Measurements from ENCODE around the gene ELMO1.

DNA sequence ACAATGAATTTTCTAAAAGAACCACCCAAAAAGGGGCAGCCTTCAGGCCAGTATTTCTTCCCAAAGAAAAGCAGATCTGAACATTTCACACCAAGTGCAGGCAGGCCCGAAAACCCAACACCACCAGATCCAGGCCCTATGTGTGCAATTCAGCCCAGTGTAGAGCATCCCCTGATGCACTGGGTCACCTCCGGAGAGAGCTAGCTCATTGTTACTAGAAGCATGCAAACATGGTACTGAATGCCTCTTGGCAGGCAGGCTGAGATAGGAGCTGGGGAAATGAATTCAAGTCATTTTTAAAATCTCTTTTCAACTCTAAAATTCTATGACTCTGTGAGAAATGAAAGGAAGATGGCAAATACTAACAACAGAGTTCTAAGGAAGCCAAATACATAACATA is 174.8 kb downstream of the ELMO1 start:
- TF ChIP-seq, protein P1, sequence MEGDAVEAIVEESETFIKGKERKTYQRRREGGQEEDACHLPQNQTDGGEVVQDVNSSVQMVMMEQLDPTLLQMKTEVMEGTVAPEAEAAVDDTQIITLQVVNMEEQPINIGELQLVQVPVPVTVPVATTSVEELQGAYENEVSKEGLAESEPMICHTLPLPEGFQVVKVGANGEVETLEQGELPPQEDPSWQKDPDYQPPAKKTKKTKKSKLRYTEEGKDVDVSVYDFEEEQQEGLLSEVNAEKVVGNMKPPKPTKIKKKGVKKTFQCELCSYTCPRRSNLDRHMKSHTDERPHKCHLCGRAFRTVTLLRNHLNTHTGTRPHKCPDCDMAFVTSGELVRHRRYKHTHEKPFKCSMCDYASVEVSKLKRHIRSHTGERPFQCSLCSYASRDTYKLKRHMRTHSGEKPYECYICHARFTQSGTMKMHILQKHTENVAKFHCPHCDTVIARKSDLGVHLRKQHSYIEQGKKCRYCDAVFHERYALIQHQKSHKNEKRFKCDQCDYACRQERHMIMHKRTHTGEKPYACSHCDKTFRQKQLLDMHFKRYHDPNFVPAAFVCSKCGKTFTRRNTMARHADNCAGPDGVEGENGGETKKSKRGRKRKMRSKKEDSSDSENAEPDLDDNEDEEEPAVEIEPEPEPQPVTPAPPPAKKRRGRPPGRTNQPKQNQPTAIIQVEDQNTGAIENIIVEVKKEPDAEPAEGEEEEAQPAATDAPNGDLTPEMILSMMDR (IDR thresholded peaks at IDR 0.05; ENCODE audit: borderline replicate concordance, extremely low read depth, low read length, poor library complexity, severe bottlenecking), result no peak
- TF ChIP-seq EZH2 (IDR thresholded peaks at IDR 0.05; ENCODE audit: borderline replicate concordance, low read depth, low read length, severe bottlenecking), result no peak

Measured in DND-41 (cell line).